HG03039 (cell line): ENCODE measurements around the gene PGM1.

ENCODE experiments used
- ATAC-seq: cut with Tn5 transposase; IDR thresholded peaks from one replicate; pipeline ENCODE4 v1.9.1; 2021; ENCODE audit warnings: mild to moderate bottlenecking, moderate library complexity; ENCODE audit not compliant: unreplicated experiment

PGM1 gene

DNA sequence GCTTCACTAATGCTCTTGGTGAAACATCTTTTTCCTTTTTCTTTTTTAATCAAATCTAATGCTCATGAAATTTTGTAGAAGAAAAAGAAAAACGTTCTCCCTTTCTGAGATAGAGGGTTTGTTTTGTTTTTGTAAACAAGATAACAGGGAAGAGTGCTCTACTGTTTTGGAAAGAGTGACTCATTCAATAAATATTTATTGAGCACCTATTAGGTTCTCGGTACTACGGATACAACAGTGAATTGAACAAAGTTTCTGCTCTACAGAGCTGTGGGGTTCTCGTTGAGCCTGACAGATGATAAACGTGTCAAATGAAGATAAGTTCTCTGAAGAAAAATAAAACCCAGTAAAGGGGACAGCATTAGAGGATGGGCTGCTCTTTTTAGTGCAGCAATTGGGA, 7.0 kb downstream of the PGM1 start:
- ATAC-seq: no peak

GRCh38 chr1:63601061-63601460, 7.8 kb downstream of the PGM1 start:
- no peak for ATAC-seq

DNA sequence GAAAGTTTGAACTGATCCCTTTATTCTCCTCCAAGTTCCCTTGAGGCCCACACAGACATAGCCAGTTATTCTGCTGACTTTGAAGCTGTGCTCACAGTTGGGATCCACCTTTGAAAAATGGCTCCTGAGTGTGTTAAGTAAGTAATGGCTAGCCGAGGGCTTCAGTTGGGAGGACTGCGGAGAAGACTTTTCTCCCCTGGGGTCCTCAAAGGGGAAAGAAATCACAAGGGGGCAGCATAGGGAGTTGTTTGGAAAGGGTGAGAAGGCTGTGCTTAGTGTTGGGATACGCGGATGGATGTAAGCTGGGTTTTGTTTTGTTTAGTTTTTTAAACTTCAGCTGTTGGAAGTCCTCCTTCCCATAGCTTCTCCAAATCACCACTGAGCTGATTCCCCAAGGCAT, 8.3 kb downstream of the PGM1 start:
- no peak for ATAC-seq

- ATAC-seq: no peak
These were observed 8.7 kb downstream of the PGM1 start for GRCh38 chr1:63601912-63602311.

- ATAC-seq: no peak
These were observed 9.4 kb downstream of the PGM1 start for GRCh38 chr1:63602629-63603028.

- no peak for ATAC-seq
These were observed 10.6 kb downstream of the PGM1 start for GRCh38 chr1:63603810-63604209.

DNA sequence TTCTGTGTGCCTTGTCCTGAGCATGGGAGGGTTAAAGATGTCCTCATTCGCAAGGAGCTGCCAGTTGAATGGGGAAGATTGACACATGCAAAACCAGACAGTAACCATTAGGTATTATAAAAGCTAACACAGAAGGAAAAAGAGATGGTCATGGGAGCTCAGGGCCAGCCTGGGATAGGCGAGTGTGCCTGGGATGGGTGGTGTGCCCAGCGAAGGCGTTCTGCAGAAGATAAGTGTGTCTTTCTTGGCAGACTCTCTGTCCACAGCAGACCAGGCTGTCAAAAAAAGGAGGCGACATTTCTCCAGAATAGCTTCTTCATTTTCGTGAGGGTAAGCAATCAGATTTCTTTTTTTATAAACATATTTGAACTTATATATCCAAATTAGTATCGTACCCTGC, 14.1 kb downstream of the PGM1 start:
- no peak for ATAC-seq

GRCh38 chr1:63611231-63611630, 18.0 kb downstream of the PGM1 start:
- ATAC-seq: no peak

GRCh38 chr1:63612564-63612963, 19.4 kb downstream of the PGM1 start:
- no peak for ATAC-seq

DNA sequence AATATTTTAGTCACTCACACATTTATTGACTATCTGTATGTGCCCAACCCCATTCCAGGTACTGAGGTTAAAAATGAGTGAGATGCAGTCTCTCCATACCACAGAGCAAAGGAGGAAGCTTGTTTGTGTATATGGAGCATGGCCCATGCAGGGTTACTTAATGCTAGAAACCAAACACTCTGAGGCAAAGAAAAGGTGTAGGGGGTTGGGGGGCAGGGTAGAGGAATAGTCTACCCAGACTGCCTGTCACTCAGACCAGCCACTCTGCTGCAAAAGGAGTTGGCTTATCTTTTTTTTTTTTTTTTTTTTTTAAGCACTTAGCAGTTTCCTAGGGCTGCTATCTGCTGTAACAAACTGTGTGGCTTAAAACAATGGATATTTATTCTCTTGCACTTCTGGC, 19.8 kb downstream of the PGM1 start:
- ATAC-seq: no peak

DNA sequence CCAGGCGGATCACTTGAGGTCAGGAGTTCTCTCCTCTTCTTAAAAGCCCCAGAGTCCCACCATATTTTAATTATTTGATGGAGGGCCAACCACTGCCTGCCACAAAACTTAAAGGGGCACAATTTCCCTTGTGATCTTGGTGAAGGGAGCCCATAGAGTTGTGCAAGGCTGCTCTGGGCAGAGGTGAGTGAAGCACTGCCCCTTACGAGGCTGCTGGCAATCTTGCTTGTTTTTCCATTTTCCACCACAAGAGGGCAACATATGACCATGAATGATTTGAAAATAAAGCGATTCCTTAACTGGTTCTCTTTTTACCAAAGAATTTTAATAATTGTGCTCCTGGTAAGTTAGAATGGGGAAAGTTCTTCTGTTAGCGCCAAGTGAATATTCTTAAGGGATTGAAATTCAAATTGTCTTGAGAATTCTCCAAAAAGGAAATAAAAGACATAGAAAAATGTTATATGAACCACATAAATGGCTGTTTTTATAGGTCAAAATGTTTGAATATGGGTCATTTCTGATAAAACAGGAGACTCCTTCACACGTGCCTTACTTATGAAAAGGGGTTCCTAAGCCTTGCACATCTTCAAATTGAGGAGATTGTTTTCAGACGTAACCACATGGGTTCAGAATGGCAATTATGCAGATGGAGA, 22.7 kb downstream of the PGM1 start:
- peak; percentile 54 for ATAC-seq

DNA sequence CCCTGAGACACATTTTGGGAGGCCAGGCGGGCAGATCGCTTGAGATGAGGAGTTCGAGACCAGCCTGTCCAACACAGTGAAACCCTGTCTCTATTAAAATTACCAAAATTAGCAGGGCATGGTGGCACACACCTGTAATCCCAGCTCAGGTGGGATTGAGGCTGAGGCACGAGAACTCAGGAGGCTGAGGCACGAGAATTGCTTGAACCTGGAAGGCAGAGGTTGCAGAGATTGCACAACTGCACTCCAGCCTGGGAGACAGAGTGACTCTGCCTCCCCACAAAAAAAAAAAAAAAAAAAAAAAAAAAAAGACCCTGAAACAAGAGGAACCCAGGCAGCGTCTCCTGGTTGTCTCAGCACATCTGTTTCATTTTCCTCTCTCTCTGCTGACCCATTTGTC, 24.2 kb downstream of the PGM1 start:
- no peak for ATAC-seq

DNA sequence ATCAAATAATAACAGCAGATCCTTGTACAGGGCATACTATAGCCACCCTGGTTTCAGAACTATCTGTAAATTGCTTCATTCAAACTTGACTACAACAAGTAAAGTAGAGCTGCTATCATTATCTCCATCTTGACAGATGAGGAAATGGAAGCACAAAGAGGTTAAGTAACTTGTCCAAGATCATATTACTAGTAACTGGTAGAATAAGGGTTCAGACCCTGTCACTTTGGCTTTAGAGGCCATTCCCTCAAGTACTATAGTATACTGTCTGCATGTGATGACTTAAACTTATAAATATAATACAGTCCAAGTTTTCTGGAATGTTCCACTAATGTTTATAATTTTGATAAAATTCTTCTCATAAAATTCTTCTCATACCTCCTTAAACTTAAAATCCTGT, 24.8 kb downstream of the PGM1 start:
- ATAC-seq: no peak

- ATAC-seq: no peak
These were observed 26.3 kb downstream of the PGM1 start for GRCh38 chr1:63619558-63619957.

- ATAC-seq: no peak
These were observed 27.5 kb downstream of the PGM1 start for GRCh38 chr1:63620671-63621070.

DNA sequence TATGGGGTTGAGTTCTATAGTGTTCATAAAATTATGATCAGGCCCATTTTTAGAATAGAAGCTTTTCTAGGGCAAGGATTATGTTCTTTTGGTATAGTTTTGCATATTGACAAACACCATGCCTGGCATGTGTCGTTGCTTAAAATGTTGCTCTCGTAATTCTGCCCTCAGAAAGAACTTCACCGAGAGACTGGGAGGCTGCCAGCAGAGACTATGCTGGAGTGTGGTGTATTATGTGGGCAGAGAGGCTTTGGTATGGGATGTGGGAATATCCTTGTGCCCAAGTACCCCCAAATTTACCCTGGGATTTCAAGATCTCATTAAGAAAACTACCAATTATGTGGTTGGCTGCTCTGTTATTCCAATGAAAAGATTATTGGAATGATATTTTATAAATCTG, 27.9 kb downstream of the PGM1 start:
- ATAC-seq: no peak

- ATAC-seq: no peak
These were observed 28.5 kb downstream of the PGM1 start for GRCh38 chr1:63621698-63622097.

DNA sequence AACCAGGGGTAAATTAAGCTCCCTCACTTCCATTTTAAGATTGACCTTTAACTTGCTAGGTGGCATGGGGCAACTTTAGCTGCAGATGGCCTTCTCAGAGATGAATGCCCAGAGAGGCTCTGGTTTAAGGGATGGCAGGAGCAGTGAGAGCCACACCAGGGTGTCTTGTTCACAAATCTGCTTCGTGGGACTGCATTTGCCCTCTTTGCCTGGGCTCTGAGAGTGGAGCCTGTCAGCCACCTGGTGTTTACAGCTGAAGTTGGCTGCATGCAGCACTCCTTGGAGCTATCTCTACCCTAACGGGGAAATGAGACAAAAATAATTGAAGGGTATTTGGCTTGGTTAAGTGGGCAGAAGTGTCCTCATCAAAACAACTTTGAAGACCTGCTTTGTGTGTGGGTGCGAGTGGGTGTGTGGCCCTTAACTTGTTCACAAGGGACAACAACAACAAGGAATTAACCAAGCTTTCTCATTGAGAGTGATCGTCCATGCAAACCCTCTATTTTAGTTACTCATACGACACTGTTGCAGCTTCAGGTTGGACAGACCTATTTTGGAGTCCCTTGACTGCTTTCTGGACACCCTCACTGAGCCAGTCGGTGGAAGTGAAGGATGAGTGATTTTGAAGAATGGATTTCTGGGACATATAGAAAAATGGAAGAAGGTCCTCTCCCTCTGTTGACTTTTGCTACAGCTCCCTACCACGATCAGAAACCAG, 29.8 kb downstream of the PGM1 start:
- ATAC-seq: no peak

- ATAC-seq: no peak
These were observed 30.7 kb downstream of the PGM1 start for GRCh38 chr1:63623952-63624351.

DNA sequence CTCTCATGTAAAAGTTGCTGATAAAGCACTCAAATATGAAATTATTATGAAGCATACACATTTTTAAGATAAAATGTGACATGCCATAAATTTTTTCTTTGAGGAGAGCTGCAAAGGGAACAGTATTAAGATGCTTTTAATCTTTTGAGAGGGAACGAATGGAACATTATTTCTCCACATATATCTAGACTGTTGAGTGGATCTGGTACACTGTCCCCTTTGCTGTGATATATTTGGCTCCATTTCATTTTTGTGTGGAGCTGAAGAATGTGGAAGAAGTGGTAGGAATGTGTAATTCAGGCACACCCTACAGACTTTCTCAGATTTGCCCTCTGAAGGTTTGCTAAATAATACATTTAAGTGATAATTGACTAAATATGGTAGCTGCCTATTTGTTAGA, 31.7 kb downstream of the PGM1 start:
- ATAC-seq: no peak

- ATAC-seq: no peak
These were observed 33.0 kb downstream of the PGM1 start for GRCh38 chr1:63626222-63626621.

GRCh38 chr1:63628607-63629006, 35.4 kb downstream of the PGM1 start:
- no peak for ATAC-seq

DNA sequence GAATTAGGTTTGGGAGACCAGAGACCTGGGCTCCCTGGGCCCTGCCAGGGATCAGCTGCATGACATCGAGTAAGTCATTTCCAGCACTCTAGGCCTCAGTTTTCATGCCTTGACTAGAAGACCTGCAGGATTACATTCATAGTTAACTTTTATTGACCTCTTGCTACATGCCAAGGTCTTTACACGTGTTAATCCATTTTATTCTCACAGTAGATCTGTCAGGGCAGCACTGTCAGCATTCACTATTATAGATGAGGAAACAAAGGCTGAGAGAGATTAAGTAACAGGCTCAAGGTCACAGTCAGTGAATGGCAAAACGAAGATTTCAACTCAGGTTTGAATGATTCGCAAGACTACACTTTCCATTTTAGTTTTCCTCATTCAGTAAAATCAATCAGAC, 37.0 kb downstream of the PGM1 start:
- no peak for ATAC-seq
